Measurements from ENCODE around the gene VASN.
A peak's percentile ranks its signal among the peaks of the same experiment; 100 is the strongest.
"Not testable (repeated sequence)": the region's sequence is repeated elsewhere in the genome, so short reads cannot be mapped to it uniquely, and the experiment has no call there.

The VASN gene

DNA sequence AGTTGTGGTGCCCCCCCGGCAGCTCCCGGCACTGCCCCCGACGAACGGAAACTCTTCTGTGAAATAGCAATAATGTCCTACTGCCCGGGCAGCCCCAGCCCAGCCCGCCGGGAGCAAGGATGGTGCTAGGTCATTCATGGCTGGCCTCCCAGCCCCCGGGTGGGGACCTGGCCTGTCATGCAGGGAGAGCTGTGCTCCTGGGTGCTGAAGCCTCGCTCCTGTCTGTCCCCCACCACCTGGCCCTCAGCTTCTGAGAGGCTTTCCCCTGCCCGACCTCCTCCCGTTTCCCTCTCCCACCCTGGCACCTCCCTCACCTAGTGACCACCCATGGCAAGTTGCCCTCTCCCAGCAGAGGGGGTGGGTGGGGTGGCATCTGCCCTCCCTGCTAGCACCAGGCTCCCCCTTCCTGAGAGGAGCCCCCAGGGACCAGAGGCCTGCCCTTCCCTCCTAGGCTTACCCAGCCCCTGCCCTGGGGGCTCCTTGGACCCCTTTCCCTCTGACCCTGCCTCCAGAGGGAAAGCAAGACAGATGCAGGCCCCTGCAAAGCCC lies 34.0 kb upstream of the VASN start:
- no peak for DNase-seq

DNA sequence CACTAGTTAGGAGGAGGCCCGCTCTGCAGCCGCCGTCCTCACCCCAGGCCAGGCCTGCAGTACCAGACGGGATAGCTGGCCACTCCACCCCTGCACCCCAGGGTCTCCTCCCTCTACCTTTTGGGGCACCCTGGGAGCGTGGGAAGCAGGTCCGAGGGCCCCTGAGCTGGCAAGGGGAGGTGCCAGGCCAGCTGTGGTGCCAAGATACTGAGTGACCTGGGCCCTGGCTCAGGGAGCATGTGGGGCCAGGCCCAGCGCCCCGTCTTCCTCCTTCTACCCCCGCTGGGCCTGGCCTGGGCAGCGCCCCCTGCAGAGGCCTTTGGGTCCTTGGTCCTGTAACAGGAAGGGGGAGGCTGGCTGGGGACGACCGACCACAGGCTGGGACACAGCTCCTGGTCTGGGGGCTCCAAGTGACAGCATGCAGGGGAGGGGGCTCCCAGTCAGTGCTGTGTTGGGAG lies 33.5 kb upstream of the VASN start:
- no peak for DNase-seq

DNA sequence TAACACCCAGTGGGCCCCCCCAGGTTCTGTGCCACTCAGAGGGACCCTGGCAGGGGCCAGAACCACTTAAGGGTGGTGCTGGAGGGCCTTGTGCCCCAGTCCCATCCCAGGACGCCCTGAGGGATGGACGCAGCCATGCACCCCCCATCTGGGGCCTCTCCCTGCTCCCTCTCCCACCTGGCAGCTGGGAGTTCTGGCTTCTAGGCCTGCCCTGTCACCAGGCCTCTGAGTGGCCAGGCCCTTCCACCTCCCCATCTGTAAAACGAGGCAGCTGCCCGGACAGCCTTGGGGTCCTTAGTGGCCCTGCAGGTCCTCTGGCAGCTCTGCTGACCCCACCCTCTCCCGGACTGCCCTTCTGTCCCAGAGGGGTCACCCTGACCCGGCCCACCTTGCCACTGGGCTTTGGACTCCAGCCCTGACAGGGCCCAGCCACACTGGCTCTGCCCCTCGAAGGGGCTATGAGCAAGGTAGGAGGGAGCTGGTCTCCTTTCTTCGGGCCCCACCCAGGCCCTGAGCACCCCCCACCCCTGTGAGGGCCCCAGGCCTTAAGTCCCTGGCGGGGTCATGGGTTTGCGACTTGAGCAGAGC lies 32.8 kb upstream of the VASN start:
- no peak for DNase-seq

GRCh38 chr16:4339455-4339854 lies 32.2 kb upstream of the VASN start:
- no peak for DNase-seq

DNA sequence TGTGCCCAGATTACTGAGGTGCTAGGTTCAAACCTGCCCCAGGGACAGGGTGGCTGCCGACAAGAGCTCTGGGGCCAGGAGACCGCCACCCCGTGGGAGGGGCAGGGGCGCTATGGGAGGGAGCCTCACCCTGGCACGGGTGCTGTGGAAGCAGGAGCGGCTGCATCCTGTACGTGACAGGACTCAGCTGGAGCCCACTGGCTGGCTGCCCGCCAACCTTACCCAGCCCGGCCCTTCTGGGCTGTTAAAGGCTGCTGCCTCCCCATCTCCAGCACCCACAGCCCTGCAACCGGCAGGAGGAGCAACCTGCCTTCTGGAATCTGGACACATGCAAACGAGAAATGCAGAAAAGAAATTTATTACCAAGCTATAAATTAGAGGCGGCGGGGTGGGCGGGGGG lies 31.7 kb upstream of the VASN start:
- no peak for DNase-seq

DNA sequence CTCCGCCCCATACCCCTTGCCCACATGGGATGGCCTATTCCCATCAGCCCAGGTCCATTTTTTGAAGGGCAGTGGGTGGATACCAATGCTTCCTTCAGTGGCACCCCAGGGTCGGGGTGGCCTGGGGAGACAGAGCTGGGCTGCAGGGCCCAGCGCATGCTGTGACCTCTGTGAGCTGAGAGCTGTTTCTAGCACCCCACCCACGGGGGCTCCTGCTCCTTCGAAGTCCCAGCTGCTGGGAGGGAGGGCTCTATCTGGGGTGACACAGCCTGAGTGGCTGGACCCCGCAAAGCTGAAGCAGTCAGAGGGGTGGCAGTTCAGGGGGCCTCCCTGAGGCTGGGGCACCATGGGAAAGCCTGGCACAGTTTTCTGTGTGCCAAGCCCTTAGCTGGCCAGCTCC lies 31.2 kb upstream of the VASN start:
- no peak for DNase-seq

GRCh38 chr16:4341250-4341649 lies 30.4 kb upstream of the VASN start:
- no peak for DNase-seq

DNA sequence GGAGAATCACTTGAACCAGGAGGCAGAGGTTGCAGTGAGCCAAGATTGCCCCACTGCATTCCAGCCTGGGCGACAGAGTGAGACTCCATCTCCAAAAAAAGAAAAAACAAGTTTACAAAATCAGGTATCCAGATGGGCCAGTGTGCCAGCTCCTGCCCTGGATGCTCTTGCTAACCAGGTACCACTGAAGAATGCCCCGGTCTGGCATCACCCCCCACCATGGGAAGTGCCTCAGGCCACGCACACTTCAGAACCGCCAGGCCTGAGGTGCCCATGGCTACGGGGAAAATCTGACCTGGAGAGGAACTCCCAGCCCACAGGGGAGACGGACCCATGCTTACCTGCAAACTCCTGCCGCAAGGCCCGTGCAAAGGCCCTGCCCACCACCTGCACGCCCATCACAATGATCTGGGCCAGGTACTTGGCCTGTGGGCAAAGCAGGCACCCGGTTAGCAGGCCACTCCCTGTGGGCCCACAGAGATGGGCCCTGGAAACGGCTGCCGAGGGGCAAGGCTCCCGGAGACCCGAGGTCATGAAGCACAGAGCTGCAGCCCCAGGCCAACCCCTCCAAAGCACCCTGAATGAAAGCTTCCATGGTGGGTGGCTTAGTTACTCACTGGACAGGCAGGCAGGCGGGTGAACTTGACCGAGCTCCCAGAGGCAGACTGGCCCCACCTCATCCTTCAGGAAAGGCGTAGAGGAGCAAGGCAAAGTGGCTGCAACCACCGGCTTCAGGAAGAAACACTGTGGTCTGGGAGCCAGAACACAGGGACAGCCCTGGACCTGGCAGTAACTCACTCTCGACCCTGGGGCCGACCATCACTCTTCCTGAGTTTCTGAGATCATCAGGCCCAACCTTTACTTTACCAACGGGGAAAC lies 28.5 kb upstream of the VASN start:
- DNase-seq = no peak

- not testable (repeated sequence) for DNase-seq
These were observed 27.2 kb upstream of the VASN start for GRCh38 chr16:4344300-4344982.

DNA sequence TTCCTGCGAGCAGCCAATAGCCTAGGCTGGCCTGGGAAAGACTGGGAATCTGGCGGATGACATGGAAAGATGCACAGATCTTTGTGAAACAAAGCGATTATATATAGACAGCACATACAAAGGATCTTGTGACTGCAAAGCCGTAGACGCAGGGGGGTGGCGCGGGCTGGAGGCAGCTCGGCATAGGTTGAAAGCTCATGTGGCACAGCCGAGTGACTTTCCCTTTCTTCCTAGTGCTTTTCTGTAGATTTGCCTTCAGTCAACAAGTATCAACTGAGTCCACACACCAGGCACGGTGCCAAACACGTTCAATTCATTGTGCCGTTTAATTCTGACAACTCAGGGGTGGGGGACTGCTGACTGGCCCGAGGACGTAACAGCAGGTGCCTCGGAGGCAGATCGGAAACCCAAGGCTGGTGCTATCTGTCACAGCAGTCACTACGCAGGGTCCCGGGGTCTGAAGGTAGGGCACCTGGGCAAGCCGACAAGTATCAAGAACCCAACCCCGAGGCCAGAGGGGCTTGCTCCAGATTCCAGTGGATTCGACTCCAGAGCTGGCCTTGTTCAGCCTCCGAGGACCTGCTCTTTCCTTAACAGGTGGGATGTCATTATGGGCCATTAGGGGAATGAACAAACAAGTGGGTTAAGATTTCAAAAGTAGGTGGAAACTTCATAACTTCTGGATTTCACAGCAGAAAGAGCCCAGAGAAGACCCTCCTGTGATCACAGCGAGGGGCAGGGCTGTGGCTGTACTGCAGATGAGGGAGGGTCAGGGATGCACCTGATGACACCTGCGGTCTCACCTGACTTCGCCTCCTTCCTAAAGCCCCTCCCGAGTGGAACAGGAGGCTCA lies 26.4 kb upstream of the VASN start:
- DNase-seq = no peak

DNA sequence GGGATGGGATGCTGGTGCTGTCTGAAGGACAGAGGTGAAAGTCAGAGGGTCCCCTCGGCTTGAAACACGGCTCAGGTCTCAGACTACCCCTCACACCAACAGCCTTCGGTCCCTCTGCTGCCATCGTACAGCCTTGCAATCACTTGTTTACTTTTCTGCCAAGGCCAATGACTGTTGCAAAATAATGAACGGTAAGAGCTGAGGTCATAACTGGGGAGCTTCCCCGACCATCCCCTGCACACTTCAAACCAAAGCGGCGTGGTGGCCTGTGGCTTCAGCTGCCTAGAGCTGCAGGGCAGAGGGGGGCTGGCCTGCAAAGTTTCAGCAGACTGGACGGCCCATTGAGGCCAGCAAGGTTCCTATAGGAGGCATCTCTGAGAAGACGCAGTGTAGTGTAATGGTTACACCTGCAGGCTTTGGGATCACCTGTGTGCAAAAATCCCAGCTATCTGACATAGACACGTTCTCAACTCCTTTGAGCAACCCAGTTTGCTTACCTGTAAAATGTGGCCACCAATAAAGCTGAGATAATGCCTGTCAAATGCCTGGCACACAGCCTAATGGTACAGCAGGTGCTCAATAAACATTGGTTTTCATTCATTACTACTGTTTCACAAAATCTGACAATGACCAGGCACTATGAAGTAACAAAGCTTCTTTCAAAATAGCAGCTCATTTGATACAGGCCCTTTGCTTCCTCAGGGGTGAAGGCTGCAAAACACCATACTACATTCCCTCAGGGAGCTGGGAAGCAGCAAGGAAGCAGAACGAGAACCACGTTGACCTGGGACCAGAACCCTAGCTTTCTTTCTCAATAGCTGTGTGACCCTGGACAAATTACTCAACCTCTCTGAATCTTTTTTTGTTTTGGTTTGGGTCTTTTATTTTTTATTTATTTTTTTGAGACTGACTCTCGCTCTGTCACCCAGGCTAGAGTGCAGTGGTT lies 25.5 kb upstream of the VASN start:
- DNase-seq = no peak

- DNase-seq = no peak
These were observed 24.6 kb upstream of the VASN start for GRCh38 chr16:4347010-4347409.

DNA sequence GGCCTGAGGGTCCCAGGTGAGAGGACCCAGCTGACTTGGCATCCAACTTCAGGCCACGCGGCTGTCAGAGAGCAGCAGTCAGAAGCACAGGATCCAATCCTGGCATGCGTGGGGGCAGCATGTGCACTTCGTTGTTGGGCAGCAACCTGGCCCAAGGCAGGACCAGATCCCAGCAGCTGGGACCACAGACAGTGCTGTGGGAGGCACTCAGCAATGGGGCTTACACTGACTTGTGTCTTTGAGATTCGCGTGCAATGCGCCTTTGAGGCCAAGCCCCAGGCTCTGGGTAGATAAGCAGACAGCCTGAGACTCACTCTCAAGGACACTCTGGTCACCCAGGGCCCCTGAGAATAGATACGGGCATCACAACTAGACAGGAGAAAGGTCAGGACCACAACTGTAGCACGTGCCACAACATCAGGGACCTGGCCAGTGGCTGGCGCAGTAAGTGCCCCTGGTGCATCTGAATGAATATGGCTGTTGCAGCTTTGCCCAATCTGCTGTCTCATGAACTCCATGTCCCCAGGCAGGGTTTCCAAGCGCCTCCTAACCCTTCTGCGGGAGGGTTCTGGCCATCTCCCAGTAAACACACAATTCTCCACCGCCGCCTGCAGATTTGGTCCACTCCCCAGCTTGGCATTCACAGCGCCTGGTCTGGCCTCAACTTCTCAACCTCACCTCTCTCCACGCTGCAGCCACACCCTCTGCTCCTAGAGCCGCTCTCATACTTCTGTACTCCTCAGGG lies 23.7 kb upstream of the VASN start:
- no peak for DNase-seq

DNA sequence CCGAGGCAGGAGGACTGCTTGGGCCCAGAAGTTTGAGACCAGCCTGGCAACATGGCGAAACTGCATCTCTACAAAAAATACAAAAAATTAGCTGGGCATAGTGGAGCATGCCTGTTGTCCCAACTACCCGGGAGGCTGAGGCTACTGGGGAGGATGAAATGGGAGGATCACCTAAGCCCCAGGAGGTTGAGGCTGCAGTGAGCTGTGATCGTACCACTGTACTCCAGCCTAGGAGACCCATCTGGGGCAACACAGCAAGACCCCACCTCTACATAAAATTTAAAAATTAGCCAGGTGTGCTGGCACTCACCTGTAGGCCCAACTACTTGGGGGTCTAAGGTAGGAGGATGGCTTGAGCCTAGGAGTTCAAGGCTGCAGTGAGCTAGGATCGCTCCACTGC lies 22.3 kb upstream of the VASN start:
- DNase-seq = no peak

GRCh38 chr16:4350365-4350786 lies 21.3 kb upstream of the VASN start:
- no peak for DNase-seq

- DNase-seq = peak; percentile 100
These were observed 20.6 kb upstream of the VASN start, which contains the start of gene PAM16 for GRCh38 chr16:4350787-4351659. Gene PAM16 (minus strand): TSS chr16:4351321. CDS start chr16:4351234, 87 bp downstream.

DNA sequence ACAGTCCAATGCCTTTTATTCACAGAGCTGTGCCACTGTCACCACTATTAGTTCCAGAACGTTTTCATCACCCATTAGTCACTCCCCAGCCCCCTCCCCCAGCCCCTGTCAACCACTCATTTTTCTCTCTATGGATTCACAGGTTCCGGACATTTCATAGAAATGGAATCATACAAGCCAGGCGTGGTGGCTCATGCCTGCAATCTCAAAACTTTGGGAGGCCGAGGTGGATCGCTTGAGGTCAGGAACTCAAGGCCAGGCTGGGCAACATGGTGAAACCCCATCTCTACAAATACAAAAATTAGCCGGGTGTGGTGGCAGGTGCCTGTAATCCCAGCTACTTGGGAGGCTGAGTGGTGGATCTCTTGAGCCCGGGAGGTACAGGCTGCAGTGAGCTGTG lies 19.8 kb upstream of the VASN start:
- DNase-seq = no peak

DNA sequence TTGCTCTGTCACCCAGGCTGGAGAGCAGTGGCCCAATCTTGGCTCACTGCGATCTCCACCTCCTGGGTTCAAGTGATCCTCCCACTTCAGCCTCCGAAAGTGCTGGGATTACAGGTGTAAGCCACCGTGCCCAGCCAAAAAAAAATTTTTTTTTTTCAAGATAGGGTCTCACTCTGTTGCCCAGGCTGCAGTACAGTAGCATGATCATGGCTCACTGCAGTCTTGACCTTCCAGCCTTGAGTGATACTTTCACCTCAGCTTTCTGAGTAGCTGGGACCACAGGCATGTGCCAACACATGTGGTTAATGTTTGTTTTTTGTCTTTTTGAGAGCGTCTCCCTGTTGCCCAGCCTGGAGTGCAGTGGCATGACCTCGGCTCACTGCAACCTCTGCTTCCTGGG lies 18.8 kb upstream of the VASN start:
- DNase-seq = no peak

DNA sequence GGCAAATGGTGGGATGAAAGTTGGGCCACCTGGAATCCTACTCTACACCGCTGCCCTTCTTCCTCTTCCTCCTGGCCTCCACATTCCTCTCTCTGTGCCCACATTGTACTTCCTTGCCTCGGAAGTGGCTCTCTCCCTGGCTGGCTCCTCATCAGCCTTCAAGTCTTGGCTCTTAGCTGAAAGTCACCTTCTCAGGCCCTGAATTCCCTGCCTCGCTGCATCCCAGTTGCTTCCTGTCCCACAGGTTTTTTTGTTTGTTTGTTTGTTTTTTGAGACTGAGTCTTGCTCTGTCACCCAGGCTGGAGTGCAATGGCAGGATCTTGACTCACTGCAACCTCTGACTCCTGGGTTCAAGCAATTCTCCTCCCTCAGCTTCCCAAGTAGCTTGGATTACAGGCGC lies 18.0 kb upstream of the VASN start:
- DNase-seq = no peak

All from activated CD8-positive, alpha-beta memory T cell treated with anti-CD3 and anti-CD28 coated beads for 24 hours (primary cell).